Cardiac septum (tissue), 1 donor: Measurements from ENCODE around the gene PRRG2. TPM values are rescaled to one million over a fixed set of nuclear protein-coding genes. Genes with fewer than 3 reads are reported as not detected.
"Not testable (repeated sequence)": the region's sequence is repeated elsewhere in the genome, so short reads cannot be mapped to it uniquely, and the experiment has no call there.

Experiments used
- DNase-seq: peaks from one replicate; pipeline ENCODE4 v3.0.0-alpha.2; 2020; ENCODE audit warnings: low spot score
- intact Hi-C: fragments of 100-400 bp; cut with DNase I; formaldehyde crosslinking; loops from one replicate; pipeline ENCODE4 v1.14.0; 2022
- total RNA-seq: library from RNA; stranded (reverse); fragmentation: NEBNext Ultra II Directional; extraction: Animal tissue kit (Norgen Biotek cat#: 25700); gene quantifications from one replicate; pipeline ENCODE4 v1.2.1, GENCODE V29; 2021
- donor health status: DM: no; HTN: no; CAD: no.

PRRG2 gene
- total RNA-seq, 1 donor from 2014 or later: 0.40 TPM

DNA sequence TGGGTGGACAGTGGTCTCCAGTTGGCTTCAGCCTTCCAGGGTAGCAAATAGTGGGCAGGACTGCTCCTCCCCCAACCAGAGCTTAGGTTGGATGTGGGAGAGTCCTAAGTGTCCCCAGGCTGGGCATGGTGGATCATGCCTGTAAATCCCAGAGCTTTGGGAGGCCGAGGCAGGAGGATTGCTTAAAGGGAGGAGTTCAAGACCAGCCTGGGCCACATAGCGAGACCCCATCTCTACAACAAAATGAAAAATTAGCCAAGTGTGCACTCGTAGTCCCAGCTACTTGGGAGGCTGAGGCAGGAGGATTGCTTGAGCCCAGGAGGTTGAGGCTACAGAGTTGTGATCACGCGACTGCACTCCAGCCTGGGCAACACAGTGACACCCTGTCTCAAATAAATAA, 51.5 kb downstream of the PRRG2 start:
- intact Hi-C loops: no loop called here
- no peak for DNase-seq

- intact Hi-C loops, DNase-seq: not testable (repeated sequence)
Observed at GRCh38 chr19:49633273-49633672, 52.2 kb downstream of the PRRG2 start.

DNA sequence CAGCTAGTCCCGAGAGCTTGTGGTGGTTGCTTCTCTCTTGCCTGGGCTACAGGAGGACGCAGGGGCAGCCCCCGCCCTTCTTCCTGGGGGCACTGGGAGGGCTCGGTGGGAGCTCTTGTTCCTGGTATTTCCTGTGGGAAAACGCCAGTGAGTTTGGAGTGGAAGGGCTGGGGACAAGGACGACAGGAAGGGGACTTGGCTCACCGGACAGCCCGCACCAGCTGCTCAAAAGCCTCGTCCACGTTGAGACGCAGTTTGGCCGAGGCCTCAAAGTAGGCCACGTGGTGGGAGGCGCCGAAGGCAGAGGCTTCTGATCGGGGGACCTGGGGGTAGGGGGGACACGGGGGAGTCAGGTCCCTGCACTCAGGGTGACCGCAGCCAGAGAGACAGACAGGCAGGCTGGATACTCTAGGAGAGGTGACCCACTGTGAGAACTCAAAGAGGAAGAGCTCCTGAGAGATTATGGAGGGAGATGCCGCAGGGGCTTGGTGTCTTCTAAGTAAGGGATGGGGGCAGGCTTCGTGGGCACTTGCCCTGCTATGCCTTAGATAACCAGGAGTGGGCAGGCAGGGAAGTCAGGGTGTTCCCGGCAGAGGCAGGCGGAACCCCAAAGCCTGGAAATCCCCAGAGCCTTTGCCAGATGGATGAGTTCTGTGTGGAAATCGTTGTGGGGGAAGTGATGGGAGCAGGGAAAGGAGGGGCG, 54.6 kb downstream of the PRRG2 start:
- no peak for DNase-seq
- intact Hi-C loops: no loop called here

DNA sequence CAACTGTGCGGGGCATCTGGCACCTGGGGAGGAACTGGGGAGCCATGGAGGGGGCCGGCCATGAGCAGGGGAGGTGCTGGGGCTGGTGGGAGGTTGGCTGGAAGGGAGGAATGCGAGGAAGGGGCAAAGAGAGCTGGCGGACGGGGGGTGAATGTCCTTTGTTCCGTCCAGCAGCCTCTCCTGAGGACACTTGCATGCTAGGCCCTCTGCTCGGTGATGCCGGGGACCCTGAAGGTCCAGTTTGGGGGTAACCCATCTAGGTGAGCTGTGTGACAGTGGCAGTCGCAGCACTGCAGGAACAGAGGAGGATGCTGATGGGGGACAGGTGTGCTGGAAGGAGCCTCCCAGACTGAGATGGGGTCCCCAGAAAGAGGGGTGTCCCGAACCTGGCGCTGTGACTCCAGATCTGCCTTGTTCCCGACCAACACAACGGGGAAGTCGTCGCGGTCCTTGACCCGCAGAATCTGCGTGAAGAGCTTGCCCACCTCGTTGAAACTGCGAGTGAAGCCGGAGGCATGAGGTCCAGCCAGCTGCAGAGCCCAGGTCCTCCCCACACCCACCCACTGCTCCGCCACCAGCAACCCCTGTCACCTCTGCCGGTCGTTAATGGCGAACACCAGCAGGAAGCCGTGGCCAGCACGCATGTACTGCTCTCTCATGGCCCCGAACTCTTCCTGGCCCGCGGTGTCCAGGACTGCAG, 55.3 kb downstream of the PRRG2 start:
- no peak for DNase-seq
- intact Hi-C loops: no loop called here

DNA sequence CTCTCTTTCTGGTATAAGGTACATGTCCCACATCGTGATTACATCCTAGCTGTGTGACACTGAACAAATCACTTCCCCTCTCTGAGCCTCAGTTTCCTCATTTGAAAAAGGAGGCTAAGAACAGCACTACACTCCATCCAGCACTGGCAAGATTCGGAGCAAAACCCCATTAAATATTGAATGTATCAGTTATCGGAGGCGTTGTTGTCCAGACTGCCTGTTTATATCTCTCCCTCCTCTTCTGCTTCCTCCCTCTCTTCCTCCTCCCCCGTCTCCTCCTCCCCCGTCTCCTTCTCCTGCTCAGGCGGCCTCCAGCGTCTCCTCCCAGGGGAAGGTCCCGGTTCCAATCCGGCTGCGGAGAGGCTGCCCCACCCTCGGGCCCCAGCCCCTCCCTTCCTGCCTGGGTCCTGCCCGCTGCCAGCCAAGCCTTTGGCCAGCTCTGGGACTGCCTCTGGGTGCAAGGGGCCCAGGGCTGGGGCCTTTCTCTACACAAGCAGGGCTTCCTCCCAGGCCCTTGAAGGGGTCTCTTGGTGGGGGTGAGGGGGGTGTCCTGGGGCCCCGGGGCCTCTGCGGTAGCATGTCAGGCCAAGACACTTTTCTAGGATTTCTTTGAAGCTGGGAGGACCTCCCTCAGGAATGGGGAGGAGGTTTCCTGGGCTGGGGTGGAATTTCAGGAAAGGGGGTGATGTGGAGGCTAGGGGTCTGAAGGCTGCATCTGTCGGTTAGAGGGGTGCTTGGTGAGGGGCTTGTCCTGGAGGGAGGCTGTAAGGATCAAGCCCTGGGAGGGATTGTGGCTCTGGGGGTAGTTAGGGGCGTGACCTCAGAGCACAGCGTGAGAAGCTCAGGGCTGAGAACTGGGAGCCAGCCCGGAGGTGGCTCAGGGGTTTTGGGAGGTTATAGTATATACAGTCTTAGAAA, 57.0 kb downstream of the PRRG2 start:
- intact Hi-C loops: no loop called here
- peak; percentile 93 for DNase-seq

DNA sequence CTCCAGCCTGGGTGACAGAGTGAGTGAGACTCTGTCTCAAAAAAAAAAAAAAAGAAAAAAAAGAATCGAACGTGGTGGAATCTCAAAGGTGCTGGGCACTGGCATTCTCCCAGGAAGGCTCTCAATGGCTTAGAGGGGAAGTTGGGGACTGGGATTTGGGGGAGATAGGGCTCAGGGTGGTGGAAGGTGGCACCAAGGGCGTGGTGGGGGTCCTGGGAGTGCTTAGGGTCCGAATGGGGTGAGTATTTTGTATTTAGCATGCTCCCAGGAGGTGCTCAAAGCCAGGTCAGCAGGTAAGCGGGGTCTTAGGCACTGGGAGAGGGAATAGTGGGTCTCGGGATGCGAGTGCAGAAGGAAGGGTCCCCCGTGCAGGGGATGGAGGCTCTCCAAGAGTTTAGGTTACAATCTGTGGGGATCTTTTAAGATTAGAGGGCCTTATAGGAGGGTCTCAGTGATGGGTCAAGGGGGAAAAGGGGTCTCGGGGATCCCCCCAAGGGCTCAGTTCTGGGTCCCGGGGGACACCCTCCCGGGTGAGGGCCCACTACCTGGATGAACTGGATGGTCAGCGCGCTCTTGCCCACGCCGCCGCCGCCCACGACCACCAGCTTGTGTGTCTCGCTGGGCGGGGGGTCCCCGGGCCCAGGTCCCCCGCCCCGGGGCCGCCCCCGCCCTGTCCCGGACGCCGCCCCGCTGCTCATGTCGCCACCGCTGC, 58.4 kb downstream of the PRRG2 start:
- DNase-seq: no peak
- intact Hi-C loops: loop anchor here (2.0 kb wide), 2 partner anchors 37 to 49 kb away; partner anchors contain the start of genes PRMT1 and PRR12

DNA sequence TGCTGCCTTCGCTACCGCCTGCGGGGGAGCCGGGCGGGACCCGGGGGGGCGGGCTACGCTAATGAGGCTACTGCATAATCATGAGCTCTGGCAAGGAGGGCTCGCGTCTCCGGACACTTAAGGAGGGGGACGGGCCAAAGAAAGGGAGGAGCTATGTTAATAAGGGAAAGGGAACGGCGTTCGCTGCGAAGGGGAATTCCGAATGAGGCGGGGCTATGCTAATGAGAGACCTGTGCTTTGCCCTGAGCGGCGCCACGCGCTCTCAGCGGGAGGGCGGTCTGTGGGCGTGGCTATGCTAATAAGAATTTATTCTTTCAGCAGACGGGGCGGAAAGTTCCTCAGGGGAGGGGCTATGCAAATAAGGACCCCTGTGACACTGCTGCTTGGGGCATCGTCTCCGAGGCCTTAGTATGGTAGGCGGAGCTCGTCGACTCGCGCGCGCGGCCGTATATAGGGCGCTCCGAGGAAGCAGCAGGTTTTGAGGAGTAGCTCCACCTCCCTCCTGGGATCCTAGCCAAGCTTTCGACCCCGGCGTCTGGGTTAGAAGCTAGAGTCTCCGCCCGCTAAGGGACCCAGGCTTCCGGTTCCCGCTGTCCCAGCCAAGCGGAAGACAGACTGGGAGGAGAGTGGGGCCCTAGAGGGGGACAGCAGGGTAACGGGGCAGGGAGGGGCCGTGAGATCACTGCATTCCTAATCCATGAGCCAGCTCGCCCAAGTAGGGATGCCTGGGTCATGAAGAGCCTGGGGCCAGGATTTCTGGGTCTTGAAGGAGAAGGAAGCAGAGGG, 59.2 kb downstream of the PRRG2 start, which contains the start of gene RRAS:
RRAS (minus strand) TSS at position 31 of the 786 bp plus-strand sequence. CDS start 45 bp downstream, outside the sequence.
- intact Hi-C loops: loop anchor here (2.0 kb wide), 2 partner anchors 36 to 50 kb away; partner anchors contain the start of genes PRMT1 and PRR12
- peak; percentile 100 for DNase-seq

Other genes with a start within 250 kb of the PRRG2 start
- 4.8 TPM for gene CD37, start 245.9 kb upstream of the PRRG2 start, total RNA-seq
- gene TEAD2, start 218.9 kb upstream of the PRRG2 start, total RNA-seq: 39.9 TPM
- not detected for gene DKKL1, start 217.4 kb upstream of the PRRG2 start, total RNA-seq
- gene KASH5, start 193.1 kb upstream of the PRRG2 start, total RNA-seq: not detected
- gene PTH2, start 157.9 kb upstream of the PRRG2 start, total RNA-seq: not detected
- gene GFY, start 155.9 kb upstream of the PRRG2 start, total RNA-seq: not detected
- gene SLC17A7, start 139.8 kb upstream of the PRRG2 start, total RNA-seq: 1.6 TPM
- 24.2 TPM for gene PIH1D1, start 129.5 kb upstream of the PRRG2 start, total RNA-seq
- 7.7 TPM for gene ALDH16A1, start 128.1 kb upstream of the PRRG2 start, total RNA-seq
- 3.8 TPM for gene FLT3LG, start 107.1 kb upstream of the PRRG2 start, total RNA-seq
- gene RPL13A, start 93.7 kb upstream of the PRRG2 start, total RNA-seq: 1,030 TPM
- 729 TPM for gene RPS11, start 84.9 kb upstream of the PRRG2 start, total RNA-seq
- 50.6 TPM for gene FCGRT, start 68.7 kb upstream of the PRRG2 start, total RNA-seq
- gene RCN3, start 53.3 kb upstream of the PRRG2 start, total RNA-seq: 14.0 TPM
- 34.5 TPM for gene NOSIP, start 760 bp upstream of the PRRG2 start, total RNA-seq
- 15.9 TPM for gene PRR12, start 9.9 kb downstream of the PRRG2 start, total RNA-seq
- gene RRAS, start 58.8 kb downstream of the PRRG2 start, total RNA-seq: 171 TPM
- gene SCAF1, start 60.9 kb downstream of the PRRG2 start, total RNA-seq: 53.1 TPM
- gene IRF3, start 84.5 kb downstream of the PRRG2 start, total RNA-seq: 33.7 TPM
- 8.9 TPM for gene BCL2L12, start 84.6 kb downstream of the PRRG2 start, total RNA-seq
- gene PRMT1, start 96.0 kb downstream of the PRRG2 start, total RNA-seq: 124 TPM
- gene ADM5, start 108.3 kb downstream of the PRRG2 start, total RNA-seq: 0.19 TPM
- 3.1 TPM for gene CPT1C, start 109.8 kb downstream of the PRRG2 start, total RNA-seq
- gene TSKS, start 182.0 kb downstream of the PRRG2 start, total RNA-seq: 0.24 TPM
- gene AP2A1, start 185.7 kb downstream of the PRRG2 start, total RNA-seq: 63.9 TPM
- 13.7 TPM for gene FUZ, start 232.0 kb downstream of the PRRG2 start, total RNA-seq
- 33.0 TPM for gene MED25, start 237.0 kb downstream of the PRRG2 start, total RNA-seq